AG09319 (cell line): ENCODE data around the gene GNA12.

ENCODE experiments used
- DNase-seq: peaks from one replicate; pipeline ENCODE4 v3.0.0-alpha.2; 2010; ENCODE audit warnings: low read depth; ENCODE audit errors: extremely low read depth
- TF ChIP-seq, protein P1 (sequence below): IDR thresholded peaks from 2 replicates; pipeline ENCODE4 v1.5.1; 2011; ENCODE audit warnings: low read depth, mild to moderate bottlenecking, inconsistent platforms, low read length, moderate library complexity

The GNA12 gene

DNA sequence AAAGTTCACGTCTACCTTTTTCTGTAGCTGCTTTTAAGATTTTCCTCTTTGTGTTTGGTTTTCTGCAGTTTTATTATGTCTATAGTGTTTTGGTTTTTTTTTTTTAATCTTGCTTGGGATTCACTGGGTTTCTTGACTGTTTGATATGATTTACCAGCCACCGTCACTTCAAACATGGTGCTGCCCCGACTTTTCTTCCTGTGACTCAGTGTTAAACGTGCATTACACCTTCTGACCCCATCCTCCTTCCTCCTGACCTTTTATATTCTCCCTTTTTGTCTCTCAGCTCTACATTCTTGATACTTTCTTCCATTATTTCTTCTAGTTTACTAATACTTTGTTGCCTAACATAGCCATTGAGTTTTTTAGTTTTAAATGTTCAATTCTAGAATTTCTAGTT is 61.5 kb downstream of the GNA12 start:
- DNase-seq = no peak
- TF ChIP-seq, protein P1, sequence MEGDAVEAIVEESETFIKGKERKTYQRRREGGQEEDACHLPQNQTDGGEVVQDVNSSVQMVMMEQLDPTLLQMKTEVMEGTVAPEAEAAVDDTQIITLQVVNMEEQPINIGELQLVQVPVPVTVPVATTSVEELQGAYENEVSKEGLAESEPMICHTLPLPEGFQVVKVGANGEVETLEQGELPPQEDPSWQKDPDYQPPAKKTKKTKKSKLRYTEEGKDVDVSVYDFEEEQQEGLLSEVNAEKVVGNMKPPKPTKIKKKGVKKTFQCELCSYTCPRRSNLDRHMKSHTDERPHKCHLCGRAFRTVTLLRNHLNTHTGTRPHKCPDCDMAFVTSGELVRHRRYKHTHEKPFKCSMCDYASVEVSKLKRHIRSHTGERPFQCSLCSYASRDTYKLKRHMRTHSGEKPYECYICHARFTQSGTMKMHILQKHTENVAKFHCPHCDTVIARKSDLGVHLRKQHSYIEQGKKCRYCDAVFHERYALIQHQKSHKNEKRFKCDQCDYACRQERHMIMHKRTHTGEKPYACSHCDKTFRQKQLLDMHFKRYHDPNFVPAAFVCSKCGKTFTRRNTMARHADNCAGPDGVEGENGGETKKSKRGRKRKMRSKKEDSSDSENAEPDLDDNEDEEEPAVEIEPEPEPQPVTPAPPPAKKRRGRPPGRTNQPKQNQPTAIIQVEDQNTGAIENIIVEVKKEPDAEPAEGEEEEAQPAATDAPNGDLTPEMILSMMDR = no peak

DNA sequence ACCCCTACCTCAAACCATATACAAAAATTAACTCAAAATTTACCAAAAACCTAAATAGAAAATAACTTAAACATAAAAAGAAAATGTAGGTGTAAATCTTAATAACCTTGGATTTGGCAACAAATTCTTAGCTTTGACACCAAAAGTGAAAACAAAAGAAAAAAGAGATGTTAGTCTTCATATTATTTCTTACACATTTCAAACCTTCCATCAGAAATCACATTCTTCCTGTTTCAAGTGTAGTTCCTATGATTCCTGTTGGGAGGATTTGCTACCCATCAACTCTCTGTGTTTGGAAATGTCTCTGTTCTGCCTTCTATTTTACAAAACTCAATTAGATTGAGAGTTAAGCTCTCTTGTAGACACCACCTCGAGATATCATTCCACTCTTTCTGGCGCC is 62.0 kb downstream of the GNA12 start:
- no peak for DNase-seq
- TF ChIP-seq, protein P1 = no peak

DNA sequence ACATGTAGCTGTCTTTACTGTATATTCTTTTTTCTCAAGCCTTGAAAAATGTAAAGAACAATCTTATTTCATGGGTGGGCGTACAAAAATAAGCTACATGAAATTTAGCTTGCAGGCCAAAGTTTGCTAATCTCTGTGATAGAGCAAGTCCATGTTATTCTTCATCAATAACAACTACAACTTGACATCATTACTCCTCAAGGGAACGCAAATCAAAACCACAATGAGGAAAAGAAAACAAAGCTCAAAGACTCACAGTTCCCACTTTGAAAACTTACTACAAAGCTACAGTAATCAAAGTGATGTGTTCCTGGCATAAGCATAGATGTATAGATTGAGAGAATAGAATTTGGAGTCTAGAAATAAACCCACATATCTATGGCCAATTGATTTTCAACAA is 62.5 kb downstream of the GNA12 start:
- no peak for DNase-seq
- TF ChIP-seq, protein P1 = no peak

DNA sequence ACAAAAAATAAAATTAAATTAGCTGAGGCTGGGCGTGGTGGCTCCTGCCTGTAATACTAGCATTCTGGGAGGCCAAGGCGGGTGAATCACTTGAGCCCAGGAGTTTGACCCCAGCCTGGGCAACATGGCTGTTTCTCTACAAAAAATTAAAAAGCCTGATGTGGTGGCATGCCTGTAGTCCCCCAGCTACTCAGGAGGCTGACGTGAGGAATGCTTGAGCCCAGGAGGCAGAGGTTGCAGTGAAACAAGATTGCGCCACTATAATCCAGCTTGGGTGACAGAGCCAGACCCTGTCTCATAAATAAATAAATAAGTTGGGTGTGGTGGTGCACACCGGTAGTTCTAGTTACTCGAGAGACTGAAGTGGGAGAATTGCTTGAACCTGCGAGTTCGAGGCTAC is 65.1 kb downstream of the GNA12 start:
- no peak for DNase-seq
- TF ChIP-seq, protein P1 = no peak

DNA sequence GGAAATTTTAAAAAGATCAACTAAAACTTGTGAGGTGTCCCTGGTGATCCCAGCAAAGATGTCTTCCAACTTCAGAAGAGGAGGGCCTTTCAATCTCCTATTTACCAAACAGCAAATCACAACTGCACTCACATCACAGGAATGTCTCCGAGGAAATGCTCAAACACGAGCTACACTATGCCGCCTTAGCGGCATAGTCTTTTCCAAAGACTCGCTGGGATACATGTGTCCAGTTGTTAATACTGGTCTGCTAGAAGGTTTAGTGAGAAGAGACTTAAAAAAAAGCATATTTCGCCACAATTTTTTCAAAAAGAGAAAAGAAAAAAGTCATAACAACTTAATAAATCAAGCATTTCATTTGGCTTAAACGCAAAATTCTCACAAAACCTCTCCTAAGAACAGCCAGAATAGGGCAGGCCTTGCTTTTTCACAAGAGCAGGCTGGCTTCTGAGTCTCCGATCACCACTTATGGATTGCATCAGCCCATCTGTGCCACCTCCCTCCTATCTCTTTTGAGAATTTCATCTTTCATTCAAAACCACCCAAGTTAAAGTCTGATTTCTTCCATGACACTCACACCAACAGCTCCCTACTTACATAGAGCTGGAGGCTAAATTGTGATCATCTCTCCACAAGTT is 66.1 kb downstream of the GNA12 start:
- no peak for DNase-seq
- TF ChIP-seq, protein P1 = no peak

DNA sequence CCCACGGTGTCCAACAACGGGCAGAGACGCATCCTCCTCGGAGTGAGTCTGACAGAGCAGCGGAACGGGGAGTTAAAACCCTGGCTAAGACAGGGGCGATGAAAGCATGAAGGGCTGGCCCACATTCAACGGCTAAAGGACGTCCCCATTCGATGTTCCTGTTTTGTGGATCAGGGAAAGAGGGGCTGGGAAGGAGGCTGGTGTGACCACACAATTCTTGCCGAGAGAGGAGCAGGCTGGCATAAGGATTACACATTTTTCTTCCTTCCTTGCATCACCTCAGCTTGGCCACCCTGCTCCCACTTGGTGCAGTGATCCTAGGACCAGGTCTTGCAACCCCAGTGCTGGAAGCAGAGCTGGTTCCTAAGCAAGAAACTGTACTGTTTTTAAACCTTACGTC is 67.7 kb downstream of the GNA12 start:
- no peak for DNase-seq
- TF ChIP-seq, protein P1 = no peak

DNA sequence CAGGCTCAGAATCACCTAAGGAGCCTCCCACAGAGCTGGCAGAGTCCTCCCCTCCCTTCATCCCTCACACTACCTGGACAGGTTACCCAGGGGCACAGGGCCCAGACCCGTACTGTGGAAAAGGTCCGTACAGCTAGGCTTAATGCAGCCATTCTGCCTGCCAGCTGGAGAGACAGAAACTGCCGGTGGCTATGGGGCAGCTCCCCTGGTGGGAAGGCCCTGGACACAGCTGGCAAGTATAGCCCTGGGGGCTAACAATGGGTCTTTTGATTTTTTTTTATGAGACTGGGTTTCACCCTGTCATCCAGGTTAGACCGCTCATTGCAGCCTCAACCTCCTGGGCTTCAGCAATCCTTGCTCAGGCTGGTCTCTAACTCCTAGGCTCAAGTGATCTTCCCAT is 68.3 kb downstream of the GNA12 start:
- TF ChIP-seq, protein P1 = no peak
- no peak for DNase-seq
